GM12872 (cell line): Measurements from ENCODE around the gene SLC27A5.

Experiments used
- CTCF ChIP-seq: IDR thresholded peaks from 3 replicates; pipeline ENCODE4 v1.5.1; 2011; ENCODE audit warnings: low read depth, mild to moderate bottlenecking, low read length, moderate library complexity; ENCODE audit not compliant: insufficient read depth

Gene SLC27A5

GRCh38 chr19:58557221-58558065 lies 45.7 kb upstream of the SLC27A5 start:
- no peak for TF ChIP-seq CTCF

GRCh38 chr19:58556622-58557220 lies 44.9 kb upstream of the SLC27A5 start:
- TF ChIP-seq CTCF, result no peak

GRCh38 chr19:58555920-58556621 lies 44.3 kb upstream of the SLC27A5 start:
- no peak for TF ChIP-seq CTCF

- no peak for TF ChIP-seq CTCF
These were observed 43.6 kb upstream of the SLC27A5 start for GRCh38 chr19:58555369-58555885.

- no peak for TF ChIP-seq CTCF
These were observed 42.9 kb upstream of the SLC27A5 start, which contains the start of gene CHMP2A for GRCh38 chr19:58554494-58555368. TSS of gene CHMP2A (minus strand) at chr19:58555105. CDS start at chr19:58554212, 893 bp downstream.

GRCh38 chr19:58553799-58554493 lies 42.2 kb upstream of the SLC27A5 start:
- no peak for TF ChIP-seq CTCF
